H9 (cell line): ENCODE results near the gene PRKAG2. TPM values are rescaled to one million over a fixed set of nuclear protein-coding genes. Genes with fewer than 3 reads are reported as not detected.

Experiments
- DNase-seq: peaks from one replicate; pipeline ENCODE4 v3.0.0-alpha.2; 2017
- H2AFZ ChIP-seq: one replicate; pipeline ENCODE4 v1.6.1; 2013; ENCODE audit warnings: mild to moderate bottlenecking, low read length, control low read depth, moderate library complexity
- H2AK5ac ChIP-seq: 2 replicates; pipeline ENCODE4 v1.6.1; 2013; ENCODE audit warnings: low read length, control low read depth, mixed read lengths; ENCODE audit not compliant: insufficient read length
- H2BK120ac ChIP-seq: one replicate; pipeline ENCODE4 v1.6.1; 2013; ENCODE audit warnings: low read depth, mild to moderate bottlenecking, low read length, control low read depth, inconsistent platforms; ENCODE audit not compliant: poor library complexity, severe bottlenecking
- H2BK12ac ChIP-seq: 2 replicates; pipeline ENCODE4 v1.6.1; 2013; ENCODE audit warnings: low read length, control low read depth, mixed read lengths, low read depth; ENCODE audit not compliant: insufficient read length
- H2BK15ac ChIP-seq: 2 replicates; pipeline ENCODE4 v1.6.1; 2013; ENCODE audit warnings: low read depth, low read length, control low read depth
- H2BK20ac ChIP-seq: one replicate; pipeline ENCODE4 v1.6.1; 2013; ENCODE audit warnings: low read depth, mild to moderate bottlenecking, low read length, control low read depth, inconsistent platforms; ENCODE audit not compliant: poor library complexity, severe bottlenecking
- H2BK5ac ChIP-seq: 2 replicates; pipeline ENCODE4 v1.6.1; 2013; ENCODE audit warnings: low read length, control low read depth, mixed read lengths; ENCODE audit not compliant: insufficient read length
- H3K14ac ChIP-seq: 2 replicates; pipeline ENCODE4 v1.6.1; 2013; ENCODE audit warnings: low read length, control low read depth; ENCODE audit not compliant: insufficient read depth
- H3K18ac ChIP-seq: 2 replicates; pipeline ENCODE4 v1.6.1; 2013; ENCODE audit warnings: low read depth, mild to moderate bottlenecking, mixed read lengths, low read length, control low read depth; ENCODE audit not compliant: insufficient read length
- H3K23ac ChIP-seq: 2 replicates; pipeline ENCODE4 v1.6.1; 2013; ENCODE audit warnings: low read length, control low read depth, mixed read lengths, low read depth; ENCODE audit not compliant: insufficient read length
- H3K23me2 ChIP-seq: 2 replicates; pipeline ENCODE4 v1.6.1; 2013; ENCODE audit warnings: low read depth, mild to moderate bottlenecking, mixed read lengths, low read length, control low read depth; ENCODE audit not compliant: insufficient read length, poor library complexity, severe bottlenecking
- H3K27ac ChIP-seq: 2 replicates; pipeline ENCODE4 v1.5.1; 2013; ENCODE audit warnings: low read length, control low read depth, mixed read lengths, low read depth; ENCODE audit not compliant: insufficient read length
- H3K27me3 ChIP-seq: 2 replicates; pipeline ENCODE4 v1.6.1; 2013; ENCODE audit warnings: low read length, control low read depth, inconsistent platforms; ENCODE audit not compliant: insufficient read depth
- H3K4ac ChIP-seq: 2 replicates; pipeline ENCODE4 v1.6.1; 2013; ENCODE audit warnings: low read depth, mild to moderate bottlenecking, control low read depth, inconsistent platforms, low read length, moderate library complexity
- H3K4me1 ChIP-seq: 2 replicates; pipeline ENCODE4 v1.6.1; 2013; ENCODE audit warnings: low read length, control low read depth, inconsistent platforms; ENCODE audit not compliant: insufficient read depth
- H3K4me2 ChIP-seq: 2 replicates; pipeline ENCODE4 v1.6.1; 2013; ENCODE audit warnings: low read length, control low read depth, mixed read lengths; ENCODE audit not compliant: insufficient read length, insufficient read depth
- H3K56ac ChIP-seq: 2 replicates; pipeline ENCODE4 v1.6.1; 2013; ENCODE audit warnings: low read depth, mild to moderate bottlenecking, mixed read lengths, low read length, control low read depth; ENCODE audit not compliant: insufficient read length
- H3K79me1 ChIP-seq: 2 replicates; pipeline ENCODE4 v1.6.1; 2013; ENCODE audit warnings: low read depth, mild to moderate bottlenecking, moderate library complexity, low read length, control low read depth, inconsistent platforms; ENCODE audit not compliant: insufficient read depth, poor library complexity, severe bottlenecking
- H3K79me2 ChIP-seq: 2 replicates; pipeline ENCODE4 v1.6.1; 2013; ENCODE audit warnings: low read length, control low read depth, inconsistent platforms; ENCODE audit not compliant: insufficient read depth
- H3K9ac ChIP-seq: 2 replicates; pipeline ENCODE4 v1.6.1; 2013; ENCODE audit warnings: low read length, control low read depth, mixed read lengths; ENCODE audit not compliant: insufficient read length; ENCODE audit errors: extremely low read depth
- H3K9me3 ChIP-seq: one replicate; pipeline ENCODE4 v1.6.1; 2013; ENCODE audit warnings: low read depth, low read length, inconsistent platforms; ENCODE audit not compliant: control insufficient read depth
- H3T11ph ChIP-seq: one replicate; pipeline ENCODE4 v1.6.1; 2013; ENCODE audit warnings: mild to moderate bottlenecking, low read length, control low read depth, inconsistent platforms
- H4K20me1 ChIP-seq: one replicate; pipeline ENCODE4 v1.6.1; 2013; ENCODE audit not compliant: control insufficient read depth, insufficient read length, insufficient read depth
- H4K5ac ChIP-seq: 2 replicates; pipeline ENCODE4 v1.6.1; 2013; ENCODE audit warnings: low read depth, mild to moderate bottlenecking, mixed read lengths, low read length, control low read depth; ENCODE audit not compliant: insufficient read length
- H4K8ac ChIP-seq: replicated peaks from 2 replicates; pipeline ENCODE4 v1.6.1; 2013; ENCODE audit warnings: low read length, control low read depth, mixed read lengths, low read depth; ENCODE audit not compliant: insufficient read length
- H4K91ac ChIP-seq: 2 replicates; pipeline ENCODE4 v1.6.1; 2013; ENCODE audit warnings: low read depth, mild to moderate bottlenecking, moderate library complexity, mixed read lengths, low read length, control low read depth; ENCODE audit not compliant: insufficient read length
- H3K27ac Mint-ChIP-seq, 3 experiments: 2 replicates in 2 of 3; 3 replicates in 1 of 3; pipeline ENCODE4 v1.8.0; 2020 to 2021; ENCODE audit warnings: mixed read lengths in 3 of 3, mild to moderate bottlenecking in 1 of 3, moderate library complexity in 1 of 3
- H3K27me3 Mint-ChIP-seq: 2 replicates; pipeline ENCODE4 v1.8.0; 2021; ENCODE audit warnings: low read depth, mild to moderate bottlenecking, moderate library complexity, mixed read lengths
- H3K36me3 Mint-ChIP-seq, 3 experiments: 2 replicates in 2 of 3; 3 replicates in 1 of 3; pipeline ENCODE4 v1.8.0; 2020 to 2021; ENCODE audit warnings: low read depth in 3 of 3, mixed read lengths in 3 of 3; ENCODE audit not compliant: insufficient read depth in 1 of 3
- H3K4me1 Mint-ChIP-seq, 2 experiments: 2 replicates each; pipeline ENCODE4 v1.8.0; 2020; ENCODE audit warnings: mixed read lengths in 2 of 2
- H3K4me3 Mint-ChIP-seq, 2 experiments: 2 replicates in 1 of 2; 3 replicates in 1 of 2; pipeline ENCODE4 v1.8.0; 2020 to 2021; ENCODE audit warnings: mild to moderate bottlenecking in 2 of 2, mixed read lengths in 2 of 2, moderate library complexity in 1 of 2
- H3K9me3 Mint-ChIP-seq, 2 experiments: 2 replicates in 1 of 2; 3 replicates in 1 of 2; pipeline ENCODE4 v1.8.0; 2020; ENCODE audit warnings: mild to moderate bottlenecking in 2 of 2, mixed read lengths in 2 of 2, moderate library complexity in 1 of 2
- WGBS: extraction: QIAGEN DNeasy Blood & Tissue Kit; methylation state at CpG from one replicate; pipeline ENCODE4 v1.1.7; 2013; ENCODE audit warnings: missing lambda C conversion rate, low lambda C conversion rate, mixed read lengths; ENCODE audit not compliant: insufficient read length; ENCODE audit errors: extremely low coverage; 5-methylcytosine and 5-hydroxymethylcytosine counted together
- total RNA-seq: library from RNA; stranded (reverse); gene quantifications from 2 replicates; pipeline ENCODE4 v1.2.1, GENCODE V29; 2021
- TF ChIP-seq, protein P1 (sequence below): fragments of 200-600 bp; sonication (generic); conservative IDR thresholded peaks from 3 replicates; pipeline ENCODE4 v1.8.0; 2021; ENCODE audit warnings: antibody characterized with exemption, mild to moderate bottlenecking

PRKAG2 gene
- total RNA-seq, 1 experiment from 2014 or later: 11.8 TPM

DNA sequence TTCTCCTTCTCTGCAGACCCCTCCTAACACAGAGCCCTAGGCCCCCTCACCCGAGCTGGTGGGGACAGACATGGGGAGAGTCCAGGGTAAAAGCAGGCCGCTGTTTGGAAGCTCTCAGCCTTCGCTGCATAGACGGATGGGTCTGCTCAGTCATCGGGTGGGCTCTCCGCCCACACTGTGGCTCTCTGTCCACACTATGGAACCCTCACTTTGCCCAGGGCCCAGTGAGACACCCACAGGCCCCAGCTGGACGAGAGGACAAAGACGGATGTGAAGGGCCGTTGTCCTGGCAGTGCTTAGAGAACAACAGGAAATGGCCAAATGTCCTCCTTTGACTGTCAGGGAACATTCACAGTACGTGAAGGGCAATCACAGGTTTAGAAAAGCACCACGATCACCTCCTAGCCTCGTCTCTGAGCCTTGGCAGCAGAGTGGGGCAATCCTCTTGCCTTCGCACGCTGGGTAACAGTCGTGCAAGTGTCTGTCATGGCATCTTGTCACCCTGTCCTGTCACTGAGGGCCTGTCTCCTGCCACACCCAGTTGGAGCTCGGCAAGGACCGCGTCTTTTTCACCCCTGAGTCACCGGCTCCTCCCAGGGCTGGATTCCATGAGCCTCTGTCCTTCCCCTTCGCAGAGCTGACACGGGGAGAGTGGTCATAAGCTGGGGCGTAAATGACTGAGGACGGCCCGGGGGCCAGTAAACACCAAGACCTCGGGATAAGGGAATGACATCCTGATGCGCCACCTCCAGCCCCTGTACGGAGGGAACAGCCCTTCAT, 80.6 kb downstream of the PRKAG2 start:
- Histone ChIP-seq H2BK5ac (no peak overlapping the region), H4K20me1 (no peaks in the 10 kb centered on the region), H3K4me2 (no peak overlapping the region), H2BK15ac (no peak overlapping the region), H3K79me2 (no peaks in the 10 kb centered on the region), H3K23ac (no peak overlapping the region), H2AFZ (no peak overlapping the region), H3K4me1 (no peaks in the 10 kb centered on the region), H3K9me3 (no peaks in the 10 kb centered on the region), H3K56ac (no peak overlapping the region), H3K14ac (no peak overlapping the region), H3K27ac (no peak overlapping the region), H4K91ac (no peak overlapping the region), H3K4ac (no peak overlapping the region), H4K8ac (no peak overlapping the region), H2AK5ac (no peak overlapping the region), H3T11ph (no peak overlapping the region), H2BK120ac (no peak overlapping the region), H3K27me3 (no peaks in the 10 kb centered on the region), H3K18ac (no peak overlapping the region), H4K5ac (no peak overlapping the region), H2BK20ac (no peak overlapping the region), H2BK12ac (no peak overlapping the region), H3K79me1 (no peaks in the 10 kb centered on the region), H3K9ac (no peak overlapping the region), H3K23me2 (no peaks in the 10 kb centered on the region)
- Mint-ChIP-seq H3K27me3 (peaks cover 3% of the 10 kb centered on the region; the same call in 1 of the 2 replicates), H3K9me3 (no peaks in the 10 kb centered on the region; a peak in 1 of 5 replicates), H3K4me1 (peaks cover 15 to 26% of the 10 kb centered on the region in 2 experiments), H3K27ac (peak overlapping the region in 1 of 3 experiments; percentile 81; a peak in 1 of 7 replicates), H3K36me3 (no peaks in the 10 kb centered on the region), H3K4me3 (no peak overlapping the region)
- TF ChIP-seq, protein P1, sequence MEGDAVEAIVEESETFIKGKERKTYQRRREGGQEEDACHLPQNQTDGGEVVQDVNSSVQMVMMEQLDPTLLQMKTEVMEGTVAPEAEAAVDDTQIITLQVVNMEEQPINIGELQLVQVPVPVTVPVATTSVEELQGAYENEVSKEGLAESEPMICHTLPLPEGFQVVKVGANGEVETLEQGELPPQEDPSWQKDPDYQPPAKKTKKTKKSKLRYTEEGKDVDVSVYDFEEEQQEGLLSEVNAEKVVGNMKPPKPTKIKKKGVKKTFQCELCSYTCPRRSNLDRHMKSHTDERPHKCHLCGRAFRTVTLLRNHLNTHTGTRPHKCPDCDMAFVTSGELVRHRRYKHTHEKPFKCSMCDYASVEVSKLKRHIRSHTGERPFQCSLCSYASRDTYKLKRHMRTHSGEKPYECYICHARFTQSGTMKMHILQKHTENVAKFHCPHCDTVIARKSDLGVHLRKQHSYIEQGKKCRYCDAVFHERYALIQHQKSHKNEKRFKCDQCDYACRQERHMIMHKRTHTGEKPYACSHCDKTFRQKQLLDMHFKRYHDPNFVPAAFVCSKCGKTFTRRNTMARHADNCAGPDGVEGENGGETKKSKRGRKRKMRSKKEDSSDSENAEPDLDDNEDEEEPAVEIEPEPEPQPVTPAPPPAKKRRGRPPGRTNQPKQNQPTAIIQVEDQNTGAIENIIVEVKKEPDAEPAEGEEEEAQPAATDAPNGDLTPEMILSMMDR: no peak
- WGBS: no CpG with 5 or more reads among the region's 27 CpGs
- DNase-seq: no peak
